ENCODE data around the gene PKLR.
A peak's percentile ranks its signal among the peaks of the same experiment; 100 is the strongest.

- no peak for TF ChIP-seq TCF12 (IDR thresholded peaks at IDR 0.05)
- 0 out of 2 replicates have a peak, but pooled peaks have one; percentile 45 for TF ChIP-seq SIN3A (IDR thresholded peaks at IDR 0.05; ENCODE audit: borderline replicate concordance, low read depth, low read length)
- peak; percentile 38 for TF ChIP-seq CTCF (IDR thresholded peaks at IDR 0.05)
- TF ChIP-seq EZH2phosphoT487 (IDR thresholded peaks at IDR 0.05; ENCODE audit: borderline replicate concordance, low read depth) = no peak
- TF ChIP-seq RAD21 (IDR thresholded peaks at IDR 0.05; ENCODE audit: low read length) = peak; percentile 57
- TF ChIP-seq, protein P1, sequence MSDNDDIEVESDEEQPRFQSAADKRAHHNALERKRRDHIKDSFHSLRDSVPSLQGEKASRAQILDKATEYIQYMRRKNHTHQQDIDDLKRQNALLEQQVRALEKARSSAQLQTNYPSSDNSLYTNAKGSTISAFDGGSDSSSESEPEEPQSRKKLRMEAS (IDR thresholded peaks at IDR 0.05; ENCODE audit: low read depth) = no peak
- no peak for TF ChIP-seq YY1 (IDR thresholded peaks at IDR 0.05; ENCODE audit: low read depth)
- no peak for TF ChIP-seq EP300 (IDR thresholded peaks at IDR 0.05; ENCODE audit: borderline replicate concordance in 1 of 2, low read depth in 1 of 2, low read length in 1 of 2)
- TF ChIP-seq POLR2AphosphoS5 (IDR thresholded peaks at IDR 0.05; ENCODE audit: low read depth, low read length) = no peak
- TF ChIP-seq, protein P2, sequence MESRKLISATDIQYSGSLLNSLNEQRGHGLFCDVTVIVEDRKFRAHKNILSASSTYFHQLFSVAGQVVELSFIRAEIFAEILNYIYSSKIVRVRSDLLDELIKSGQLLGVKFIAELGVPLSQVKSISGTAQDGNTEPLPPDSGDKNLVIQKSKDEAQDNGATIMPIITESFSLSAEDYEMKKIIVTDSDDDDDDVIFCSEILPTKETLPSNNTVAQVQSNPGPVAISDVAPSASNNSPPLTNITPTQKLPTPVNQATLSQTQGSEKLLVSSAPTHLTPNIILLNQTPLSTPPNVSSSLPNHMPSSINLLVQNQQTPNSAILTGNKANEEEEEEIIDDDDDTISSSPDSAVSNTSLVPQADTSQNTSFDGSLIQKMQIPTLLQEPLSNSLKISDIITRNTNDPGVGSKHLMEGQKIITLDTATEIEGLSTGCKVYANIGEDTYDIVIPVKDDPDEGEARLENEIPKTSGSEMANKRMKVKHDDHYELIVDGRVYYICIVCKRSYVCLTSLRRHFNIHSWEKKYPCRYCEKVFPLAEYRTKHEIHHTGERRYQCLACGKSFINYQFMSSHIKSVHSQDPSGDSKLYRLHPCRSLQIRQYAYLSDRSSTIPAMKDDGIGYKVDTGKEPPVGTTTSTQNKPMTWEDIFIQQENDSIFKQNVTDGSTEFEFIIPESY (IDR thresholded peaks at IDR 0.05; ENCODE audit: borderline replicate concordance, low read depth) = no peak
- TF ChIP-seq RFX5 (IDR thresholded peaks at IDR 0.05; ENCODE audit: low read length) = no peak
- TF ChIP-seq JUND (IDR thresholded peaks at IDR 0.05) = no peak
- TF ChIP-seq, protein P3, sequence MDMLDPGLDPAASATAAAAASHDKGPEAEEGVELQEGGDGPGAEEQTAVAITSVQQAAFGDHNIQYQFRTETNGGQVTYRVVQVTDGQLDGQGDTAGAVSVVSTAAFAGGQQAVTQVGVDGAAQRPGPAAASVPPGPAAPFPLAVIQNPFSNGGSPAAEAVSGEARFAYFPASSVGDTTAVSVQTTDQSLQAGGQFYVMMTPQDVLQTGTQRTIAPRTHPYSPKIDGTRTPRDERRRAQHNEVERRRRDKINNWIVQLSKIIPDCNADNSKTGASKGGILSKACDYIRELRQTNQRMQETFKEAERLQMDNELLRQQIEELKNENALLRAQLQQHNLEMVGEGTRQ (IDR thresholded peaks at IDR 0.05; ENCODE audit: borderline replicate concordance, low read depth, low read length) = no peak
Observed at GRCh38 chr1:155277902-155278688, 23.1 kb downstream of the PKLR start.
